Ramos (cell line): ENCODE measurements around the gene ANKRD1.
"Not testable (repeated sequence)": the region's sequence is repeated elsewhere in the genome, so short reads cannot be mapped to it uniquely, and the experiment has no call there.

Experiments used
- in situ Hi-C: fragments of 300-500 bp; cut with MboI; formaldehyde crosslinking; loops from one replicate; pipeline ENCODE4 v1.14.3; 2022; ENCODE audit warnings: low sequenced_read_pairs; ENCODE audit not compliant: unreplicated experiment

Gene ANKRD1

DNA sequence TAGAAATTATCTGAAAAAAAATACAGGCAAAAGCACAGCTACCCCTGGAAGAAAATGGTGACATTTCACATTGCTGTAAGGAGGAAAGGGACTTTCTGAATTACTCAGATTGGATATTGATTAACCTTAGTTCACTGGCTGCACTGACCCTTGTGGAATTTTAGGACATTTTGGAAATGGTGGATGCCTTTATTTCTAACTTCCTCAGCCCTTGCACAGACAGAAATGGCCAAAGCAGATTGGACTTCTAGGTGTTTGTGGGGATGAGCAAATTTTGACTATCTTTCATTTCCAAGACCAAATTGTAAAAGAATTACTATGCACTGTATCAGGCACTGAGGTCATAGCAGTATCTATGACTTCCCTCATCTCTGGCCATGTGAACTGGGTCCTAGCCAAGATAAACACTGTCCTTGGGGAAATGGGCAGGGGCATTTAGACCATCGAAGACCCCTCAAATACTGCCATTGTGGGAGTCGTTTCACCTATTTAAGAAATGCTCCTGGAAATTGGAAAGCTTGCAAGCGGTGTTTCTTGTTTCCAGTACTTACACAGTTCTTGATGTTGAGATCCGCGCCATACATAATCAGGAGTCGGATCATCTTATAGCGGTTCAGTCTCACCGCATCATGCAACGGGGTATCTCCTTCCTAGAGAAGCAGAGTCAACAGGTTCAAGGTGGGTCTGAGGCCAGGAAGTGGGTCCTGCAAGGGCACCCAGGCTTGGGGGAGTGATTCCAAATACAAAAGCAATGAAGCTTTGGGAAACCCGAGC, 5.7 kb downstream of the ANKRD1 start:
- in situ Hi-C loops = loop anchor here (25.0 kb wide), 2 partner anchors 347 to 997 kb away; partner anchors contain the start of genes BTAF1 and FGFBP3

- in situ Hi-C loops = loop anchor here (25.0 kb wide), 2 partner anchors 348 to 998 kb away; partner anchors contain the start of genes BTAF1 and FGFBP3
Measured at GRCh38 chr10:90913774-90914420, 7.0 kb downstream of the ANKRD1 start.

DNA sequence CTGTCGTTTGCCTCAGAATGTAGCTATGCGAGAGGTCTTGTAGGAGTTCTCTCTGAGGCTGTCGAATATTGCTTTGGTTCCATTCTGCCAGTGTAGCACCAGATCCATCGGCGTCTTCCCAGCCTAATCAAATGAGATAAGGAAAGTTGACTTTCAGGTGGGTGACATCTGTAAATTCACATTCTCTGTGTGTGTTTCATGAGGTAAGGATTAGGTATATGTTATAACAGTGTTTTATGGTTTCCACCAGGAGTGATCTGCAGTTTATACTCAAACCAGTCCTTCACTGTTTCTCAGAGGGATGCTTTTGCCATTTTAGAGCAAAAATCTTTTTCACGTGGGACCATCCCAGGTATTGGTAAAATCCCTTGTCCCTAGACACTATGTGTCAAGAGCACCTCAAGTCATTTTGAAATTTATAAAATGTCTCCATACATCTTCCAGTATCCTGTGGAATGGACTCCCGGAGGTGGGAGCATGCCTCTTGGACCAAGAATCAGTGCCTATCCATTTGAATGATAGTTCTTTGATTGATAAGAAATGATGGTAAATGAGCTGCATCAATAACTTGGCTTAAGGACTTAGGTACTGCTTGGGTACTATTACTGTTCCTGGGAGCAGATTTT, 7.9 kb downstream of the ANKRD1 start:
- in situ Hi-C loops = loop anchor here (25.0 kb wide), 2 partner anchors 349 to 999 kb away; partner anchors contain the start of genes BTAF1 and FGFBP3

DNA sequence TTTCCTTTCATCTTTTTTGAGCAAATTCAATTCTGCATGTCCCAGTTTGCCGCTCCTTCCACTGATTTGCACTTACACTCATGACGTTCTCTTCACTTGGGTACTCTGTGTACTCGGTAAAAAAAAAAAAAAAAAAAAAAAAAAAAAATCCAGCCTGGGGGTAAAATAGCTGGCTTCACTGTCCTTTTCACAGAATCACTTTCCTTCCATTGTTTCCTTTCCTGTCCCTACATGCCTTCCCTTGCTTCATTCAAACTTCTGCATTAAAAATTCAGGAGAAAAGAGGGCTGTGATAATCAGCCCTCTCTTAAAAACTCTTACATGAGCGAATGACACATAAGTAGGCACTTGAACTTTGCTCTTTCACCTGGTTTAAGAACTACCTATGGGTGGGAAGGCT, 8.7 kb downstream of the ANKRD1 start:
- in situ Hi-C loops = loop anchor here (25.0 kb wide), 2 partner anchors 350 to 1000 kb away; partner anchors contain the start of genes BTAF1 and FGFBP3

- in situ Hi-C loops = loop anchor here (25.0 kb wide), 2 partner anchors 351 to 1001 kb away; partner anchors contain the start of genes BTAF1 and FGFBP3
Measured at GRCh38 chr10:90911133-90912051, 9.5 kb downstream of the ANKRD1 start.

- in situ Hi-C loops = loop anchor here (25.0 kb wide), 2 partner anchors 356 to 1006 kb away; partner anchors contain the start of genes BTAF1 and FGFBP3
Measured at GRCh38 chr10:90906596-90906995, 14.3 kb downstream of the ANKRD1 start.

GRCh38 chr10:90905925-90906324, 15.0 kb downstream of the ANKRD1 start:
- in situ Hi-C loops = loop anchor here (25.0 kb wide), 2 partner anchors 356 to 1006 kb away; partner anchors contain the start of genes BTAF1 and FGFBP3

DNA sequence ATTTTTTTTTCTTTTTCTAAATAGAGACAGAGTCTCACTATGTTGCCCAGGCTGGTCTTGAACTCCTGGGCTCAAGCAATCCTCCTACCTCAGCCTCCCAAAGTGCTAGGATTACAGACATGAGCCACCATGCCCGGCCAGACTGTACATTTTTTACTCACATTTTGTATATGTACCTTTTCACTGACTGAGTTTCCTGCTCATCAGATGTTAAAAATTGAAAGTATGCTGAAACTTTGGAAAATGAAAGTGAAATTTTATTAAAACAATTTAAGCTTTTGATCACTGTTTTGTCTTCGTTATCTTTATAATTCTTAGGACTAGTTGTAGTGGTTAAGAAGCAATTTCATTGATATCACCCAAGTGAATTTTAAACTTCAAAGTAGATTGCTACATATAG, 24.0 kb downstream of the ANKRD1 start:
- in situ Hi-C loops = not testable (repeated sequence)

GRCh38 chr10:90893190-90893589, 27.7 kb downstream of the ANKRD1 start:
- in situ Hi-C loops = no loop called here

DNA sequence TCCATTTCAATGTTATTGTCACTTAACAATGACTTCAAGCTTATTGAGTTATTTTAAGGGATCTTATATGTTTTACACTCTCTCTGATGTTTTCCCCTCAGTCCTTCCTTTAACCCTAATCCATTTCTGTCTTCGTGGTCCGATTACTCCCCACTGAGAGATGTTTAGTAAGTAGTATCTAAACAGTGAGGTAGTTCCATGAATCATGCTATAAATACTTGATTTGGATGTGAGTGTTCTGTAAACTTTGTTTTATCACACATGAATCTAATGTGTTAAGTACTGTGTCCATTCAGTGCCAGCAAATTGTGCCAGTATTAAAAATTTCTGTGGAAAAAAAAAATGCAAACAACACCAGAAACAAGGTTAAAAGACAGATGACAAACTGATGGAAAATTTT, 30.5 kb downstream of the ANKRD1 start:
- in situ Hi-C loops = no loop called here

GRCh38 chr10:90889636-90890035, 31.3 kb downstream of the ANKRD1 start:
- in situ Hi-C loops = no loop called here

GRCh38 chr10:90888387-90888786, 32.5 kb downstream of the ANKRD1 start:
- in situ Hi-C loops = no loop called here

DNA sequence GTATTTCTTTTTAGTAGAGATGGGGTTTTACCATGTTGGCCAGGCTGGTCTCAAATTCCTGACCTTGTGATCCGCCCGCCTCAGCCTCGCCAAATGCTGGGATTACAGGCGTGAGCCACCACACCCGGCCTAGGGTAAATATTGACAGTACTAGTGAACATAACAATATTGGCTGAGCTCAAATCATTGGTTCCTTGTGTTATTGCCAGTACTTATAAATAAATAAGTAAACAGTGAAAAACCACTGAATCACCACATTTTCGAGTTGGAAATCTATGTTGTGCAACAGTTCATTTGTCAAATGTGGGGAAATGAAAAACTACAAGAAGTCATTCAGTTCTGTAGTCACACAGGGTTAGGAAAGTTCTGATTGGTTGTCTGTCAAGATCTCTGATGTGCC, 33.3 kb downstream of the ANKRD1 start:
- in situ Hi-C loops = no loop called here

DNA sequence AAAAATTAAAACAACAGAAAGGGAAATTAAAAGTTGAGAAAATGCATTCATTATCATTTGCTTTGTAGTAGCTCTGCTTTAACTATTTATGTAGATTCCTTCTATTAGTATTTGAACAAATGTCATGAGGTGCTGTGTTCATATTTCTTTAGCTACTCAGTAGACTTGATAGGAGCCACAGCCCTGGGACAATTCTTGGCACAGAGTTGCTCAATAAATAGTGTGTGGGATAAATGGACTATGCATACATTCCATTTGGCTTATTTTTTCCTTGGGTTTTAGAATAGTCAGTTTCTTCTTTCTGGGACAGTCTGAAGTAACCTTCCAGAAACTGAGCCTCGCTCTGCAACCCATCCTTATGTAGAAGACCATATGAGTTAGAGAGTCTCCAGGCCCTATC, 35.7 kb downstream of the ANKRD1 start:
- in situ Hi-C loops = no loop called here

DNA sequence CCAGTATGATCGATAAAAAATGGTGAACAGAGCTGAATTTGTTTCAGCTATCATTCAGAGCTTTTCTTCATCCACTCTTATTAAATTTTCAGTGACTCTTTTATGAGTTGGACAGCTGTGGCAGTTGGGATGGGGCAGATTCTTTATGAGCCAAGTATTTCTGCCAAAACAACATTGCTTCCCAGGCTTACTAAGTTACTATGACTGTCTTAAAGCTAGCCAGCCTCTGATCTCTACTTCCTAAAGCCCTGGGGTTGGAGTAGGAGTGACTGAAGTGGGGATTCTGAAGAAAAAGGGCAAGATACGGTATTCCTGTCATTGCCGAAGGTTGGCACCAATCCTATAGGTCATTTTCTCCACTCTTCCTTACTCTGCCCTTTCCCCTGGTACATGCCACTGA, 36.5 kb downstream of the ANKRD1 start:
- in situ Hi-C loops = no loop called here

- in situ Hi-C loops = not testable (repeated sequence)
Measured at GRCh38 chr10:90880059-90880719, 40.7 kb downstream of the ANKRD1 start.

GRCh38 chr10:90879062-90879461, 41.8 kb downstream of the ANKRD1 start:
- in situ Hi-C loops = no loop called here

DNA sequence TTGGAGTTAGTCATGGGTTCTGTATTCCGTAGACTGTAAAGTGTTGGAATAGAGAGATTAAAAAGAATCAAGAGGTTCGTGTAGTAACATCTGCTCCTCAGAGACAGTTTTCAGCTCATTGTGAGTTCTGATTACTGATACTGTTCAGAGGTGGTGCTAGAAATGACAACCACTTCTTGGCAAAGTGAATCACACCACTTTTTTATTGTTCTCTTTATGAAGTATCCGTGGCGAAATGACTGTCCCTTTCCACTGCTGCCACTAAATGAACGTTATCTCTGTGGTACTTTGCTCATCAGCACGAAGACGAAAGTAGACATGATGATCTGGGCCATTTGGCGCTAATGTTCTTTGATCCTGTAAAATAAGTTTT, 48.3 kb downstream of the ANKRD1 start:
- in situ Hi-C loops = no loop called here
